Measurements from ENCODE around the gene PSMD6.

- TF ChIP-seq CTCF (IDR thresholded peaks at IDR 0.05): no peak
- TF ChIP-seq POLR2A (IDR thresholded peaks at IDR 0.05): no peak
- no peak for TF ChIP-seq EP300 (IDR thresholded peaks at IDR 0.05)
Observed at GRCh38 chr3:64064804-64065203, 41.5 kb upstream of the PSMD6 start.
